Lower lobe of right lung (tissue), 2 donors: Measurements from ENCODE around the gene CCDC39. TPM values are rescaled to one million over a fixed set of nuclear protein-coding genes. Genes with fewer than 3 reads are reported as not detected.
"Not testable (repeated sequence)": the region's sequence is repeated elsewhere in the genome, so short reads cannot be mapped to it uniquely, and the experiment has no call there.

Experiments used
- ATAC-seq, 2 donors: fragments of 200-7000 bp; cut with Tn5 transposase; one replicate each; pipeline ENCODE4 v1.9.1; 2020 to 2022; ENCODE audit warnings: mild to moderate bottlenecking in 2 of 2, moderate library complexity in 2 of 2
- DNase-seq: peaks from one replicate; pipeline ENCODE4 v3.0.0-alpha.2; 2020
- H3K27ac ChIP-seq: fragments of 200-600 bp; one replicate; pipeline ENCODE4 v1.8.0; 2022
- H3K27me3 ChIP-seq: fragments of 200-600 bp; one replicate; pipeline ENCODE4 v1.8.0; 2022; ENCODE audit warnings: low read depth
- H3K36me3 ChIP-seq: fragments of 200-600 bp; one replicate; pipeline ENCODE4 v1.8.0; 2022; ENCODE audit warnings: mild to moderate bottlenecking
- H3K4me1 ChIP-seq: fragments of 200-600 bp; one replicate; pipeline ENCODE4 v1.8.0; 2022
- H3K4me3 ChIP-seq: fragments of 200-600 bp; one replicate; pipeline ENCODE4 v1.8.0; 2022; ENCODE audit warnings: mild to moderate bottlenecking
- H3K9me3 ChIP-seq: fragments of 200-600 bp; one replicate; pipeline ENCODE4 v1.8.0; 2022
- CTCF ChIP-seq: fragments of 200-600 bp; IDR thresholded peaks from one replicate; pipeline ENCODE4 v1.8.0; 2022; ENCODE audit warnings: antibody characterized with exemption, mild to moderate bottlenecking
- intact Hi-C: fragments of 100-400 bp; cut with DNase I; formaldehyde crosslinking; loops from one replicate; pipeline ENCODE4 v1.11.0; 2022
- total RNA-seq: library from RNA; stranded (reverse); fragmentation: NEBNext Ultra II Directional; extraction: Animal tissue kit (Norgen Biotek cat#: 25700); gene quantifications from one replicate; pipeline ENCODE4 v1.2.1, GENCODE V29; 2021
- donor health status: DM: no; HTN: yes; CAD: no; lungs with severe emphysema.

The CCDC39 gene
- total RNA-seq, 1 donor from 2014 or later: 2.2 TPM

- Histone ChIP-seq H3K27ac (no peak overlapping the region), H3K4me3 (no peak overlapping the region), H3K9me3 (no peaks in the 10 kb centered on the region), H3K36me3 (no peaks in the 10 kb centered on the region), H3K27me3 (peaks cover 5% of the 10 kb centered on the region), H3K4me1 (no peaks in the 10 kb centered on the region)
- ATAC-seq (no peak), DNase-seq (no peak)
- no peak for TF ChIP-seq CTCF
- intact Hi-C loops: no loop called here
These were observed 84.4 kb downstream of the CCDC39 start for GRCh38 chr3:180594631-180595558.

- H3K36me3 ChIP-seq, H3K4me1 ChIP-seq, H3K27ac ChIP-seq, intact Hi-C loops, H3K27me3 ChIP-seq, H3K4me3 ChIP-seq, DNase-seq, ATAC-seq, H3K9me3 ChIP-seq: not testable (repeated sequence)
These were observed 85.7 kb downstream of the CCDC39 start for GRCh38 chr3:180593631-180594030.

- no peak overlapping the region for H3K27ac ChIP-seq
- DNase-seq (no peak), ATAC-seq (peak in 1 of 2 donors; percentile 37)
- no peaks in the 10 kb centered on the region for H3K36me3 ChIP-seq
- no peaks in the 10 kb centered on the region for H3K4me1 ChIP-seq
- H3K9me3 ChIP-seq: no peaks in the 10 kb centered on the region
- TF ChIP-seq CTCF: no peak
- H3K27me3 ChIP-seq: peaks cover 19% of the 10 kb centered on the region
- intact Hi-C loops: no loop called here
- no peak overlapping the region for H3K4me3 ChIP-seq
These were observed 88.9 kb downstream of the CCDC39 start for GRCh38 chr3:180590396-180590795.

GRCh38 chr3:180580934-180581333, 98.4 kb downstream of the CCDC39 start:
- no peaks in the 10 kb centered on the region for H3K9me3 ChIP-seq
- ATAC-seq (no peak), DNase-seq (no peak)
- H3K4me1 ChIP-seq: no peaks in the 10 kb centered on the region
- H3K27me3 ChIP-seq: peaks cover 15% of the 10 kb centered on the region
- H3K36me3 ChIP-seq: no peaks in the 10 kb centered on the region
- no peak overlapping the region for H3K27ac ChIP-seq
- no peak overlapping the region for H3K4me3 ChIP-seq
- intact Hi-C loops: no loop called here
- no peak for TF ChIP-seq CTCF

GRCh38 chr3:180575571-180575970, 103.7 kb downstream of the CCDC39 start:
- no peaks in the 10 kb centered on the region for H3K9me3 ChIP-seq
- DNase-seq: no peak
- H3K4me1 ChIP-seq: no peaks in the 10 kb centered on the region
- intact Hi-C loops: no loop called here
- H3K27me3 ChIP-seq: no peaks in the 10 kb centered on the region
- no peaks in the 10 kb centered on the region for H3K36me3 ChIP-seq
- no peak for ATAC-seq
- no peak overlapping the region for H3K27ac ChIP-seq
- no peak for TF ChIP-seq CTCF
- no peak overlapping the region for H3K4me3 ChIP-seq
